ENCODE measurements around the gene CNNM3. TPM values are rescaled to one million over a fixed set of nuclear protein-coding genes. Genes with fewer than 3 reads are reported as not detected.
A peak's percentile ranks its signal among the peaks of the same experiment; 100 is the strongest.

The CNNM3 gene
- total and polyA plus RNA-seq, 8 donors: 4.6 to 107 (median 10.8) TPM

DNA sequence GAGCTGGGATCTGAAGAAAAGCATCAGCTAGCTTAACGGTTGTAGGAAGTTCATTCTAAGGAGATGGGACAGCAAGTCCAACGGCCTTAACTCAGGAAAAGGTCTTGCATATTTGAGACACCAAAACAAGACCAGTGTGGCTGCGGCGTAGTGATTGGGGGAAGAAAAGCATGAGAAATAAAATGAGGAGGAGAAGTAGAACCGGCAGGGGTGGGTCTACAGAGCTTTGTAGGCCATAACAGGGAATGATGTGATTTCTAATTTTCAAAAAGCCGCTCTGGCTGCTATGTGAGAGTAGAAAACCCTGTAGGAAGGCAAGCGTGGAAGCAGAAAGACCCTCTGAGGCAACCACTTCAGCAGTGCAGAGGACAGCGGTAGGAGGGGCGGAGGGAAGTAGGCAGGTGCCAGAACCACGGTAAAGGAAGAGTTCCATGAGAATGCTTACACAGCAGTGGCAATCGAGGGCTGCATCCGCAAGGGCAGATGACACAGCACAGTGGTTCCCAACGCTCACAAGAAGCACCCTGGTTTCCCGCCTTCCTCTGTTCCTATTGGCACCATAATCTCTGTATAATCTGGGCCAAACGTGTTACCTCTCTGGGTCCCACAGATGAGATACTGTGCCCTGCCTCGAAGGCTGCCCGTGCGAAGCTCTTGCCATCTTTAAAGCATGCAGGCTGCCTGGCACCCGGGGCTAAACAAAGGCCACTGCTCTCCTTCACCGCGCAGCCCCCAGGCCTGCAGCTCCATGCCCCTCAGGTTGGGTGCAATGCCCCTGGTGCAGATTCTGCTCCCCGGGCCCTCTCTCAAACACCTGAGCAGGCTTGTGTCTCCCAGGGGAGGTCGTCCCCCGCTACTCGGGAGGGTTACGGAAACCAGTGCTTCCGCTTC lies 41.0 kb downstream of the CNNM3 start:
- DNase-seq: peak in 1 of 2 donors; percentile 61
- no peaks in the 10 kb centered on the region for H3K27me3 ChIP-seq
- intact Hi-C loops (cut with DNase I; ENCODE audit: low total_unique reads): no loop called here
- H3K4me1 ChIP-seq: peaks cover 25 to 62% (median 36%) of the 10 kb centered on the region in 4 donors
- TF ChIP-seq EP300 (IDR thresholded peaks at IDR 0.05) (no peak), POLR2A (IDR thresholded peaks at IDR 0.05) (no peak), POLR2AphosphoS5 (IDR thresholded peaks at IDR 0.05) (no peak)
- TF ChIP-seq, protein P1, sequence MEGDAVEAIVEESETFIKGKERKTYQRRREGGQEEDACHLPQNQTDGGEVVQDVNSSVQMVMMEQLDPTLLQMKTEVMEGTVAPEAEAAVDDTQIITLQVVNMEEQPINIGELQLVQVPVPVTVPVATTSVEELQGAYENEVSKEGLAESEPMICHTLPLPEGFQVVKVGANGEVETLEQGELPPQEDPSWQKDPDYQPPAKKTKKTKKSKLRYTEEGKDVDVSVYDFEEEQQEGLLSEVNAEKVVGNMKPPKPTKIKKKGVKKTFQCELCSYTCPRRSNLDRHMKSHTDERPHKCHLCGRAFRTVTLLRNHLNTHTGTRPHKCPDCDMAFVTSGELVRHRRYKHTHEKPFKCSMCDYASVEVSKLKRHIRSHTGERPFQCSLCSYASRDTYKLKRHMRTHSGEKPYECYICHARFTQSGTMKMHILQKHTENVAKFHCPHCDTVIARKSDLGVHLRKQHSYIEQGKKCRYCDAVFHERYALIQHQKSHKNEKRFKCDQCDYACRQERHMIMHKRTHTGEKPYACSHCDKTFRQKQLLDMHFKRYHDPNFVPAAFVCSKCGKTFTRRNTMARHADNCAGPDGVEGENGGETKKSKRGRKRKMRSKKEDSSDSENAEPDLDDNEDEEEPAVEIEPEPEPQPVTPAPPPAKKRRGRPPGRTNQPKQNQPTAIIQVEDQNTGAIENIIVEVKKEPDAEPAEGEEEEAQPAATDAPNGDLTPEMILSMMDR (IDR thresholded peaks at IDR 0.05): no peak
- no peaks in the 10 kb centered on the region for H3K9me3 ChIP-seq
- peak overlapping the region; percentile 26 to 90 (median 87) for H3K27ac ChIP-seq
- peak overlapping the region; percentile 74 to 90 (median 80) for H3K4me3 ChIP-seq
- 15 to 27% (median 15%) methylated on average over 14 to 27 of the region's 27 CpGs for WGBS, 5 donors
- peaks cover 42 to 48% (median 43%) of the 10 kb centered on the region in 4 donors for H3K36me3 ChIP-seq

DNA sequence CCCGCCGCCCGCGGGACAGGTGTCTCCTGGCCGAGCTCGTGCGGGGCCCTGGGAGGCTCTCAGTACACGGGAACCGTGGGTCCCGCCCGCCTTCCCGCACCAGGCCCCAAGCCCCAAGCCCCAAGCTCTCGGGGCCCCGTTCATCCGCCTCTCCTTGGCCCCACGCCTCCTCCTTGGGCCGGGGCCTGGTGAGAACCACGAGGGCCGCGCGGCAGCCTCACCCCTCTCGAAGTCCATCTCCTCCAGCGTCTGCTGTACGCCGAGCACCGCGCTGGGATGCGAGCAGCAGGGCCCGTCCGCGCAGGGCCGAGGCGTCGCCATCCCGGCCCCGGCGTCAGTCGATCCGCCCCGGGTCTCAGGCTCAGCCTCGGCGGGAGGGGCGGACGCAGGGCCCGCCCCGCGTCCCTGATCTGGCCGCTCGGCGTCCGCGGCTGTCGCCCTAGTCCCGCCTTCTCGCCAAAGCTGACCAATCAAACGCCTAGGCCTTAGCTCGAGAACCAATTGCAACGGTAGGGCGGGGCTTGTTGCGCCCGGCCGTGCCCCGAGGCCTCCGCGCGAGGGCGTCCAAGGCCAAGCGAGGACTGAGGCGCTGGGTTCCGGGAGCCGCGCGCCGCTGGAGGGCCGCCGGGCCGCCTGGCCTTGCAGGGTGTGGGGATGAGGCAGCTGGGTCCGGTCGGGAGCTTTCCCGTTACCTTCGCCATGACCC lies 41.8 kb downstream of the CNNM3 start, which contains the start of gene ANKRD39:
Gene ANKRD39, minus strand, starts transcription at position 350 of the 706 bp plus-strand sequence. Its CDS starts 29 bp downstream, at position 321.
- Histone ChIP-seq H3K36me3 (peaks cover 41 to 51% (median 44%) of the 10 kb centered on the region in 4 donors), H3K4me1 (peaks cover 25 to 69% (median 38%) of the 10 kb centered on the region in 4 donors), H3K27me3 (no peaks in the 10 kb centered on the region), H3K4me3 (peak within 1 kb of the TSS; percentile 74 to 90 (median 80)), H3K9me3 (no peaks in the 10 kb centered on the region), H3K27ac (peak within 1 kb of the TSS; percentile 65 to 90 (median 87))
- peak; percentile 99 to 100 for DNase-seq
- WGBS, 5 donors: 0% methylated on average over 11 to 81 of the region's 81 CpGs
- TF ChIP-seq, protein P1 (IDR thresholded peaks at IDR 0.05): peak in 5 of 7 experiments; percentile 77 to 91 (median 86)
- peak in 1 of 4 donors; percentile 50 for TF ChIP-seq POLR2A (IDR thresholded peaks at IDR 0.05)
- no peak for TF ChIP-seq EP300 (IDR thresholded peaks at IDR 0.05)
- peak; percentile 51 to 79 (median 74) for TF ChIP-seq POLR2AphosphoS5 (IDR thresholded peaks at IDR 0.05)
- intact Hi-C loops (cut with DNase I; ENCODE audit: low total_unique reads): no loop called here

GRCh38 chr2:96859099-96859649 lies 43.1 kb downstream of the CNNM3 start:
- no peaks in the 10 kb centered on the region for H3K9me3 ChIP-seq
- intact Hi-C loops (cut with DNase I; ENCODE audit: low total_unique reads): no loop called here
- no peak for TF ChIP-seq POLR2AphosphoS5 (IDR thresholded peaks at IDR 0.05)
- no peak for TF ChIP-seq EP300 (IDR thresholded peaks at IDR 0.05)
- peak in 1 of 2 donors; percentile 61 for DNase-seq
- H3K4me3 ChIP-seq: peak overlapping the region in 2 of 4 donors; percentile 79 to 90
- H3K4me1 ChIP-seq: peaks cover 26 to 83% (median 43%) of the 10 kb centered on the region in 4 donors
- H3K27me3 ChIP-seq: no peaks in the 10 kb centered on the region
- H3K27ac ChIP-seq: peak overlapping the region in 4 of 5 donors; percentile 87 to 90 (median 88)
- H3K36me3 ChIP-seq: peaks cover 41 to 51% (median 44%) of the 10 kb centered on the region in 4 donors
- 36 to 46% (median 45%) methylated on average over 11 of the region's 11 CpGs for WGBS, 5 donors

DNA sequence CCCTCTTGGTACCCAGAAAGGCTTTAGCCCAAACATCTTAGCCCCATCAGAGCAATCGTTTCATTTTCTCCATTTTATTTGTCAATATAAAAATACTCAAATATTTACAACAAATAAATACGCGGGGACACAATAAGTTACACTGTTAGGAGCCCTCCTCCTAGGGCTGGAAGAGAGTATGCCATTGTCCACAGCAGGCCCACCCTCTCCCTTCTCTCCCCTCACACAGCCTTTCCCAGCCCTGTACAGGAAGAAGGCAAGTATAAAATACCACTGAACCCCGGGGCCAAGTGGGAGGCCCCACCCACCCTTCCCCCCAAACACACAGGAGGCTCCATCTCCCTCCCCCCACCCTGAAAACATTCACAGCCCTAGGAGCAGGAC lies 43.6 kb downstream of the CNNM3 start:
- WGBS, 5 donors: 23 to 32% (median 29%) methylated on average over 4 of the region's 4 CpGs
- peaks cover 31 to 88% (median 48%) of the 10 kb centered on the region in 4 donors for H3K4me1 ChIP-seq
- peak overlapping the region in 4 of 5 donors; percentile 87 to 90 (median 88) for H3K27ac ChIP-seq
- no peaks in the 10 kb centered on the region for H3K27me3 ChIP-seq
- intact Hi-C loops (cut with DNase I; ENCODE audit: low total_unique reads): loop anchor here (5.0 kb wide), 1 partner anchor 98 kb away; no protein-coding TSS in a partner anchor
- DNase-seq: peak in 1 of 2 donors; percentile 16
- TF ChIP-seq POLR2AphosphoS5 (IDR thresholded peaks at IDR 0.05): no peak
- TF ChIP-seq EP300 (IDR thresholded peaks at IDR 0.05): no peak
- no peak for TF ChIP-seq POLR2A (IDR thresholded peaks at IDR 0.05)
- TF ChIP-seq, protein P1 (IDR thresholded peaks at IDR 0.05): no peak
- H3K36me3 ChIP-seq: peaks cover 44 to 52% (median 46%) of the 10 kb centered on the region in 4 donors
- H3K9me3 ChIP-seq: no peaks in the 10 kb centered on the region
- no peak overlapping the region for H3K4me3 ChIP-seq
